Stimulated activated CD8-positive, alpha-beta memory T cell treated with anti-CD3 and anti-CD28 coated beads, Interleukin-4, amount 100 ng/mL, for 24 hours (primary cell): ENCODE data around the gene PTPRJ.

Experiments
- DNase-seq: peaks from one replicate; pipeline ENCODE4 v3.0.0-alpha.2; 2020; ENCODE audit warnings: low read depth

PTPRJ gene

GRCh38 chr11:47969401-47969800 lies 11.0 kb upstream of the PTPRJ start:
- DNase-seq: no peak

GRCh38 chr11:47971501-47971900 lies 8.9 kb upstream of the PTPRJ start:
- no peak for DNase-seq

- DNase-seq: no peak
These were observed 7.2 kb upstream of the PTPRJ start for GRCh38 chr11:47973173-47973572.

- DNase-seq: no peak
These were observed 3.4 kb upstream of the PTPRJ start for GRCh38 chr11:47976931-47977330.

- DNase-seq: no peak
These were observed 2.7 kb upstream of the PTPRJ start for GRCh38 chr11:47977623-47978022.

- no peak for DNase-seq
These were observed 826 bp upstream of the PTPRJ start for GRCh38 chr11:47979378-47980087.

- no peak for DNase-seq
These were observed 705 bp downstream of the PTPRJ start for GRCh38 chr11:47980907-47981621.

- no peak for DNase-seq
These were observed 1.5 kb downstream of the PTPRJ start for GRCh38 chr11:47981667-47982404.

GRCh38 chr11:47982616-47983015 lies 2.3 kb downstream of the PTPRJ start:
- no peak for DNase-seq

GRCh38 chr11:47983464-47984397 lies 3.4 kb downstream of the PTPRJ start:
- no peak for DNase-seq

GRCh38 chr11:47986219-47986618 lies 5.9 kb downstream of the PTPRJ start:
- no peak for DNase-seq

- DNase-seq: no peak
These were observed 6.4 kb downstream of the PTPRJ start for GRCh38 chr11:47986742-47987141.

GRCh38 chr11:47987310-47987709 lies 7.0 kb downstream of the PTPRJ start:
- no peak for DNase-seq

GRCh38 chr11:47987781-47988180 lies 7.4 kb downstream of the PTPRJ start:
- DNase-seq: no peak

GRCh38 chr11:47989779-47990178 lies 9.4 kb downstream of the PTPRJ start:
- no peak for DNase-seq

GRCh38 chr11:47991266-47991830 lies 11.0 kb downstream of the PTPRJ start:
- DNase-seq: no peak

GRCh38 chr11:47991894-47992293 lies 11.5 kb downstream of the PTPRJ start:
- DNase-seq: no peak

GRCh38 chr11:47992959-47993820 lies 12.8 kb downstream of the PTPRJ start:
- no peak for DNase-seq

GRCh38 chr11:47994417-47994816 lies 14.1 kb downstream of the PTPRJ start:
- DNase-seq: no peak

- DNase-seq: no peak
These were observed 15.0 kb downstream of the PTPRJ start for GRCh38 chr11:47995360-47995769.
